Measurements from ENCODE around the gene CFB.

GRCh38 chr6:31908791-31909190 is 37.1 kb upstream of the CFB start:
- TF ChIP-seq CTCF (IDR thresholded peaks at IDR 0.05) (no peak), POLR2A (IDR thresholded peaks at IDR 0.05) (no peak)
